DND-41 (cell line): ENCODE data around the gene GLMN.

Source experiments
- EZH2 ChIP-seq: IDR thresholded peaks from 3 replicates; pipeline ENCODE4 v1.6.1; 2012; ENCODE audit warnings: borderline replicate concordance, low read depth, mild to moderate bottlenecking, moderate library complexity, low read length, inconsistent platforms; ENCODE audit not compliant: severe bottlenecking
- TF ChIP-seq, protein P1 (sequence below): IDR thresholded peaks from 2 replicates; pipeline ENCODE4 v1.5.1; 2012; ENCODE audit warnings: borderline replicate concordance, low read length, moderate library complexity, mild to moderate bottlenecking; ENCODE audit not compliant: poor library complexity, severe bottlenecking; ENCODE audit errors: extremely low read depth

DNA sequence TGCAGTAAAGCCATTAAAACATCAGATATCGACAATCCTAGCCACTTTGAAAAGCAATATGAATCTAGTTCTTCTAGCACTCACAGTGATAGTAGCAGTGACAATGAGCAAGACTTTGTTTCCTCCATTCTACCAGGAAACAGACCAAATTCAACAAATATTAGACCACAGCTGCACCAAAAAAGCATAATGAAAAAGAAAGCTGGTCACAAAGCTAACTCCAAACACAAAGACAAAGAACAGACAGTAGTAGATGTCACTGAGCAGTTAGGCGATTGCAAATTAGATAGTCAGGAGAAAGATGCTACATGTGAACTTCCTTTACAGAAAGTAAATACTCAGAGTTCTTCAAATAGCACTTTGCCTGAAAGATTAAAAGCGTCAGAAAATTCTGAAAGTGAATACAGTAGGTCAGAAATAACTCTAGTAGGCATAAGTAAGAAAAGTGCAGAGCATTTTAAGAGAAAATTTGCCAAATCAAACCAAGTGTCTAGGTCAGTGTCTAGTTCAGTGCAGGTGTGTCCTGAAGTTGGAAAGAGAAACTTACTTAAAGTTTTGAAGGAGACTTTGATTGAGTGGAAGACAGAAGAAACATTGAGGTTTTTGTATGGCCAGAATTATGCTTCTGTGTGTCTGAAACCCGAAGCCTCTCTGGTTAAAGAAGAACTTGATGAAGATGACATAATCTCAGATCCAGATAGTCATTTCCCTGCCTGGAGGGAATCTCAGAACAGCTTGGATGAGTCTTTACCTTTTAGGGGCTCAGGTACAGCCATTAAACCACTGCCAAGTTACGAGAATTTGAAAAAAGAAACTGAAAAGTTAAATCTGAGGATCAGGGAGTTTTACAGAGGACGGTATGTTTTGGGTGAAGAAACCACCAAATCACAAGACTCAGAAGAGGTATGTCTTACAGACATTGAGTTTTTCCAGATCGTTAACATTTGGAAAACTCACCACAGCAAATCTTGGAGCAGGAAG lies 25.0 kb upstream of the GLMN start:
- TF ChIP-seq EZH2 = no peak
- TF ChIP-seq, protein P1, sequence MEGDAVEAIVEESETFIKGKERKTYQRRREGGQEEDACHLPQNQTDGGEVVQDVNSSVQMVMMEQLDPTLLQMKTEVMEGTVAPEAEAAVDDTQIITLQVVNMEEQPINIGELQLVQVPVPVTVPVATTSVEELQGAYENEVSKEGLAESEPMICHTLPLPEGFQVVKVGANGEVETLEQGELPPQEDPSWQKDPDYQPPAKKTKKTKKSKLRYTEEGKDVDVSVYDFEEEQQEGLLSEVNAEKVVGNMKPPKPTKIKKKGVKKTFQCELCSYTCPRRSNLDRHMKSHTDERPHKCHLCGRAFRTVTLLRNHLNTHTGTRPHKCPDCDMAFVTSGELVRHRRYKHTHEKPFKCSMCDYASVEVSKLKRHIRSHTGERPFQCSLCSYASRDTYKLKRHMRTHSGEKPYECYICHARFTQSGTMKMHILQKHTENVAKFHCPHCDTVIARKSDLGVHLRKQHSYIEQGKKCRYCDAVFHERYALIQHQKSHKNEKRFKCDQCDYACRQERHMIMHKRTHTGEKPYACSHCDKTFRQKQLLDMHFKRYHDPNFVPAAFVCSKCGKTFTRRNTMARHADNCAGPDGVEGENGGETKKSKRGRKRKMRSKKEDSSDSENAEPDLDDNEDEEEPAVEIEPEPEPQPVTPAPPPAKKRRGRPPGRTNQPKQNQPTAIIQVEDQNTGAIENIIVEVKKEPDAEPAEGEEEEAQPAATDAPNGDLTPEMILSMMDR = no peak
